Measurements from ENCODE around the gene SMPD4.
"Not testable (repeated sequence)": the region's sequence is repeated elsewhere in the genome, so short reads cannot be mapped to it uniquely, and the experiment has no call there.

GRCh38 chr2:130180404-130181324, 738 bp downstream of the SMPD4 start:
- not testable (repeated sequence) for TF ChIP-seq YY1 (IDR thresholded peaks at IDR 0.05; ENCODE audit: extremely low read depth, insufficient replicate concordance, low read depth, low read length); CEBPB (IDR thresholded peaks at IDR 0.05; ENCODE audit: low read depth)
